Esophagus muscularis mucosa (tissue), 4 donors: ENCODE results near the gene TGFBRAP1. TPM values are rescaled to one million over a fixed set of nuclear protein-coding genes. Genes with fewer than 3 reads are reported as not detected.

Experiments used
- DNase-seq: peaks from one replicate; pipeline ENCODE4 v3.0.0-alpha.2; 2017; ENCODE audit errors: extremely low spot score
- H3K27ac ChIP-seq, 4 donors: fragments of 200-600 bp; sonication (generic); replicated peaks in 1 of 4; 1 replicate in 3 of 4; 2 replicates in 1 of 4; pipeline ENCODE4 v1.5.1; 2016 to 2019; ENCODE audit warnings: mild to moderate bottlenecking in 1 of 4
- H3K27me3 ChIP-seq, 4 donors: fragments of 200-600 bp; sonication (generic); one replicate each; pipeline versions ENCODE4 v1.5.1 to v1.6.0; 2016 to 2019
- H3K36me3 ChIP-seq, 4 donors: fragments of 200-600 bp; sonication (generic); one replicate each; pipeline ENCODE4 v1.5.1; 2016 to 2019
- H3K4me1 ChIP-seq, 4 donors: fragments of 200-600 bp; sonication (generic); one replicate each; pipeline ENCODE4 v1.5.1; 2016 to 2019
- H3K4me3 ChIP-seq, 4 donors: fragments of 200-600 bp; sonication (generic); 1 replicate in 2 of 4; 2 replicates in 2 of 4; pipeline ENCODE4 v1.5.1; 2016 to 2019; ENCODE audit warnings: mild to moderate bottlenecking in 4 of 4, moderate library complexity in 1 of 4
- H3K9me3 ChIP-seq, 4 donors: fragments of 200-600 bp; sonication (generic); 1 replicate in 3 of 4; 2 replicates in 1 of 4; pipeline ENCODE4 v1.5.1; 2016 to 2019
- CTCF ChIP-seq, 3 experiments: fragments of 200-600 bp in 2 of 3; fragments of 450-650 bp in 1 of 3; sonication (generic) in 2 of 3; IDR thresholded peaks; one replicate each; pipeline ENCODE4 v1.5.1; 2017 to 2019; ENCODE audit warnings: antibody characterized with exemption in 3 of 3, mild to moderate bottlenecking in 2 of 3, moderate library complexity in 1 of 3
- EP300 ChIP-seq: sonication (generic); formaldehyde crosslinking; IDR thresholded peaks from one replicate; pipeline ENCODE4 v1.6.1; 2017; ENCODE audit warnings: antibody characterized with exemption
- POLR2A ChIP-seq: fragments of 450-650 bp; IDR thresholded peaks from one replicate; pipeline ENCODE4 v1.6.1; 2017; ENCODE audit warnings: antibody characterized with exemption, moderate library complexity, mild to moderate bottlenecking, low read depth
- POLR2AphosphoS5 ChIP-seq, 2 donors: sonication (generic); formaldehyde crosslinking; IDR thresholded peaks; one replicate each; pipeline ENCODE4 v1.6.1; 2017; ENCODE audit warnings: antibody characterized with exemption in 2 of 2
- WGBS: methylation state at CpG from one replicate; pipeline ENCODE4 v1.1.5; 2018; 5-methylcytosine and 5-hydroxymethylcytosine counted together
- intact Hi-C: fragments of 100-400 bp; cut with DNase I; formaldehyde crosslinking; loops from one replicate; pipeline ENCODE4 v1.15.1; 2023
- total RNA-seq, 4 donors: library from RNA; depleted of rRNA; stranded (reverse); fragments of >200 nt; gene quantifications; one replicate each; pipeline versions ENCODE4 v1.1.0 to v1.2.1, GENCODE V29; 2016

Gene TGFBRAP1
- total RNA-seq, 4 donors from 2014 or later, result 20.8 to 34.4 (median 27.9) TPM

GRCh38 chr2:105335469-105335868, 5.9 kb upstream of the TGFBRAP1 start:
- intact Hi-C loops, result loop anchor here (10.0 kb wide), 1 partner anchor 859 kb away; the partner anchor contains the start of gene UXS1
- H3K36me3 ChIP-seq, result peaks cover 6 to 16% (median 10%) of the 10 kb centered on the region in 4 donors

GRCh38 chr2:105334211-105334610, 4.7 kb upstream of the TGFBRAP1 start:
- Histone ChIP-seq H3K9me3 (no peaks in the 10 kb centered on the region), H3K36me3 (peaks cover 0 to 6% (median 2%) of the 10 kb centered on the region in 4 donors), H3K27ac (no peak overlapping the region), H3K27me3 (no peaks in the 10 kb centered on the region), H3K4me3 (no peak overlapping the region), H3K4me1 (peaks cover 25 to 34% (median 32%) of the 10 kb centered on the region in 4 donors)
- no peak for DNase-seq
- WGBS, result 93% methylated on average over 4 of the region's 4 CpGs
- intact Hi-C loops, result loop anchor here (10.0 kb wide), 1 partner anchor 861 kb away; the partner anchor contains the start of gene UXS1
- no peak for TF ChIP-seq EP300
- TF ChIP-seq POLR2AphosphoS5 (IDR thresholded peaks at IDR 0.05), result no peak
- no peak for TF ChIP-seq POLR2A
- no peak for TF ChIP-seq CTCF (IDR thresholded peaks at IDR 0.05)

More at GRCh38 chr2:105335469-105335868, 5.9 kb upstream of the TGFBRAP1 start:
- no peak for DNase-seq
- Histone ChIP-seq H3K4me1 (peaks cover 20 to 33% (median 30%) of the 10 kb centered on the region in 4 donors), H3K9me3 (no peaks in the 10 kb centered on the region), H3K27me3 (no peaks in the 10 kb centered on the region), H3K4me3 (no peak overlapping the region), H3K27ac (no peak overlapping the region)
- WGBS, result 88% methylated on average over 2 of the region's 2 CpGs
- no peak for TF ChIP-seq CTCF (IDR thresholded peaks at IDR 0.05)
- no peak for TF ChIP-seq EP300
- TF ChIP-seq POLR2A, result no peak
- no peak for TF ChIP-seq POLR2AphosphoS5 (IDR thresholded peaks at IDR 0.05)

- peak overlapping the region; percentile 84 to 94 (median 91) for H3K27ac ChIP-seq
- 98% methylated on average over 4 of the region's 4 CpGs for WGBS
Observed at GRCh38 chr2:105330681-105331375, 1.3 kb upstream of the TGFBRAP1 start.

GRCh38 chr2:105329197-105329554, 359 bp downstream of the TGFBRAP1 start:
- no peak for DNase-seq
- WGBS, result under 1% methylated on average over 8 of the region's 17 CpGs
- Histone ChIP-seq H3K4me3 (peak overlapping the region; percentile 75 to 92 (median 78)), H3K27me3 (no peaks in the 10 kb centered on the region), H3K36me3 (peaks cover 0 to 8% (median 0%) of the 10 kb centered on the region in 4 donors), H3K27ac (peak overlapping the region; percentile 80 to 94 (median 88)), H3K4me1 (peaks cover 14 to 38% (median 29%) of the 10 kb centered on the region in 4 donors), H3K9me3 (no peaks in the 10 kb centered on the region)
- TF ChIP-seq EP300, result no peak
- TF ChIP-seq POLR2AphosphoS5 (IDR thresholded peaks at IDR 0.05), result no peak
- TF ChIP-seq POLR2A, result no peak
- TF ChIP-seq CTCF (IDR thresholded peaks at IDR 0.05), result no peak
- intact Hi-C loops, result no loop called here

More at GRCh38 chr2:105330681-105331375, 1.3 kb upstream of the TGFBRAP1 start:
- intact Hi-C loops, result loop anchor here (10.0 kb wide), 1 partner anchor 864 kb away; the partner anchor contains the start of gene UXS1
- no peak for DNase-seq
- Histone ChIP-seq H3K9me3 (no peaks in the 10 kb centered on the region), H3K27me3 (no peaks in the 10 kb centered on the region), H3K36me3 (peaks cover 0 to 6% (median 2%) of the 10 kb centered on the region in 4 donors), H3K4me1 (peaks cover 14 to 35% (median 27%) of the 10 kb centered on the region in 4 donors), H3K4me3 (no peak overlapping the region)
- TF ChIP-seq POLR2AphosphoS5 (IDR thresholded peaks at IDR 0.05) (no peak), POLR2A (no peak), EP300 (no peak), CTCF (IDR thresholded peaks at IDR 0.05) (no peak)
